Measurements from ENCODE around the gene CAMTA1.

GRCh38 chr1:7110321-7110720, 325.1 kb downstream of the CAMTA1 start:
- TF ChIP-seq EZH2phosphoT487 (IDR thresholded peaks at IDR 0.05; ENCODE audit: borderline replicate concordance, low read depth) (no peak), CTCF (IDR thresholded peaks at IDR 0.05) (no peak), GABPA (IDR thresholded peaks at IDR 0.05; ENCODE audit: low read depth) (no peak)
- TF ChIP-seq, protein P1, sequence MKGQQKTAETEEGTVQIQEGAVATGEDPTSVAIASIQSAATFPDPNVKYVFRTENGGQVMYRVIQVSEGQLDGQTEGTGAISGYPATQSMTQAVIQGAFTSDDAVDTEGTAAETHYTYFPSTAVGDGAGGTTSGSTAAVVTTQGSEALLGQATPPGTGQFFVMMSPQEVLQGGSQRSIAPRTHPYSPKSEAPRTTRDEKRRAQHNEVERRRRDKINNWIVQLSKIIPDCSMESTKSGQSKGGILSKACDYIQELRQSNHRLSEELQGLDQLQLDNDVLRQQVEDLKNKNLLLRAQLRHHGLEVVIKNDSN (IDR thresholded peaks at IDR 0.05; ENCODE audit: borderline replicate concordance, low read depth): no peak
- TF ChIP-seq, protein P2, sequence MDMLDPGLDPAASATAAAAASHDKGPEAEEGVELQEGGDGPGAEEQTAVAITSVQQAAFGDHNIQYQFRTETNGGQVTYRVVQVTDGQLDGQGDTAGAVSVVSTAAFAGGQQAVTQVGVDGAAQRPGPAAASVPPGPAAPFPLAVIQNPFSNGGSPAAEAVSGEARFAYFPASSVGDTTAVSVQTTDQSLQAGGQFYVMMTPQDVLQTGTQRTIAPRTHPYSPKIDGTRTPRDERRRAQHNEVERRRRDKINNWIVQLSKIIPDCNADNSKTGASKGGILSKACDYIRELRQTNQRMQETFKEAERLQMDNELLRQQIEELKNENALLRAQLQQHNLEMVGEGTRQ (IDR thresholded peaks at IDR 0.05; ENCODE audit: borderline replicate concordance, low read depth, low read length): no peak
